ENCODE data around the gene CCDC144A. TPM values are rescaled to one million over a fixed set of nuclear protein-coding genes. Genes with fewer than 3 reads are reported as not detected.

The CCDC144A gene, protein sequence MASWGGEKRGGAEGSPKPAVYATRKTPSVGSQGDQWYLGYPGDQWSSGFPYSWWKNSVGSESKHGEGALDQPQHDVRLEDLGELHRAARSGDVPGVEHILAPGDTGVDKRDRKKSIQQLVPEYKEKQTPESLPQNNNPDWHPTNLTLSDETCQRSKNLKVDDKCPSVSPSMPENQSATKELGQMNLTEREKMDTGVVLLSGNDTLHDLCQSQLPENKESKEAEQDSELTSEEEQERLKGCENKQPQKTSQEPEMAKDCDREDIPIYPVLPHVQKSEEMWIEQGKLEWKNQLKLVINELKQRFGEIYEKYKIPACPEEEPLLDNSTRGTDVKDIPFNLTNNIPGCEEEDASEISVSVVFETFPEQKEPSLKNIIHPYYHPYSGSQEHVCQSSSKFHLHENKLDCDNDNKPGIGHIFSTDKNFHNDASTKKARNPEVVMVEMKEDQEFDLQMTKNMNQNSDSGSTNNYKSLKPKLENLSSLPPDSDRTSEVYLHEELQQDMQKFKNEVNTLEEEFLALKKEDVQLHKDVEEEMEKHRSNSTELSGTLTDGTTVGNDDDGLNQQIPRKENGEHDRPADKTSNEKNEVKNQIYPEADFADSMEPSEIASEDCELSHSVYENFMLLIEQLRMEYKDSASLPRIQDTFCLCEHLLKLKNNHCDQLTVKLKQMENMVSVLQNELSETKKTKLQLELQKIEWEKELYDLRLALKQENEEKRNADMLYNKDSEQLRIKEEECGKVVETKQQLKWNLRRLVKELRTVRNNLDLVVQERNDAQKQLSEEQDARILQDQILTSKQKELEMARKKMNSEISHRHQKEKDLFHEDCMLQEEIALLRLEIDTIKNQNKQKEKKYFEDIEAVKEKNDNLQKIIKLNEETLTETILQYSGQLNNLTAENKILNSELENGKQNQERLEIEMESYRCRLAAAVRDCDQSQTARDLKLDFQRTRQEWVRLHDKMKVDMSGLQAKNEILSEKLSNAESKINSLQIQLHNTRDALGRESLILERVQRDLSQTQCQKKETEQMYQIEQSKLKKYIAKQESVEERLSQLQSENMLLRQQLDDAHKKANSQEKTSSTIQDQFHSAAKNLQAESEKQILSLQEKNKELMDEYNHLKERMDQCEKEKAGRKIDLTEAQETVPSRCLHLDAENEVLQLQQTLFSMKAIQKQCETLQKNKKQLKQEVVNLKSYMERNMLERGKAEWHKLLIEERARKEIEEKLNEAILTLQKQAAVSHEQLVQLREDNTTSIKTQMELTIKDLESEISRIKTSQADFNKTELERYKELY (N-terminal part only)
- 0.58 to 1.7 TPM (median 1.5 TPM) in 5 replicates for total RNA-seq (2022; extraction: Qiagen RNA extraction)

GRCh38 chr17:16689731-16690281 lies at the start of gene CCDC144A:
Gene CCDC144A, plus strand, starts transcription at chr17:16690241. Its CDS starts 160 bp downstream, at chr17:16690401.

DNA sequence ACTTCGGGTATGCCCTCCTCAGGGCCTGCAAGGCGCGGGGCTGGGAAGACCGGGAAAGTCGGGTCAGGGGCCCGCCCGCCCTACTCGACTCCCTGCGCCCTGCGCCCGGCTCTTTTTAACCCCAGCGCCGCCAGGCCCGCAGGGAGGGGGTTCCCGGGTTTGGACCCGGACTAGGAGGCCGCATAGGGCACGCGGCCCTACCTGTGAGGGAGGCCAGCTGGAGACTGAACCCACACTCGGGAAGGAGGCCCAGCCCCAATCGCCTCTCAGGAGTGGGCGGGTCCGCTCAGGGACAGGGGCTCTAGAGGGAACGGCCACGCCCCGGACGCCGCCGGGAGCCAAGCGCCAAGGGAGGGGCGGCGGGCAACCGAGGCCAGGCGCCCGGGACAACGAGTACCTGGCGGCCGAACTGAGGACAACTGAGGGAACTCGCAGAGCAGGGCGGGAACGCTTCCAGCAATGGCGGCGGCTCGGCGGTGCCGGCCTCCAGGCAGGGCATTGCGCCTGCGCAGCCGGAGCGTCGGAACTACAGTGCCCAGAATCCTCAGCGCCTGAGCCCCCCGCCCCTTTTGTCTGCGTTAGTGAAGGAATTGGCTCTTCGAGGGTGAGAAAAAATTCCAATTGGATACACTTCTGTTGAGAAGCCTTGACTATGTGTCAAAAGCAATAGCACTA lies 36.5 kb upstream of the CCDC144A start, which contains the start of gene ZNF624:
TSS of gene ZNF624 (minus strand) at position 484 of the 675 bp plus-strand sequence.

Other genes starting within 250 kb of the CCDC144A start
- 1.0 to 1.3 TPM (median 1.1 TPM) in 5 replicates for gene LRRC75A, start 198.0 kb upstream of the CCDC144A start, total RNA-seq (2022; extraction: Qiagen RNA extraction)
- 8.3 to 11.6 TPM (median 9.3 TPM) in 5 replicates for gene ZNF287, start 121.0 kb upstream of the CCDC144A start, total RNA-seq (2022; extraction: Qiagen RNA extraction)
- gene ZNF624, start 36.4 kb upstream of the CCDC144A start, total RNA-seq (2022; extraction: Qiagen RNA extraction), result 0.98 to 1.8 TPM (median 1.4 TPM) in 5 replicates